ENCODE measurements around the gene NDN. TPM values are rescaled to one million over a fixed set of nuclear protein-coding genes. Genes with fewer than 3 reads are reported as not detected.

The NDN gene
- total and polyA plus RNA-seq, 2 donors (not counting 3 experiments of a cell fraction or from before 2014, with no cell fraction given), result 19.2 to 23.1 TPM

- Histone ChIP-seq H3K9me3 (replicated peaks; ENCODE audit: control insufficient read depth, insufficient read depth, low read length) (no peaks in the 10 kb centered on the region), H3K9me1 (replicated peaks; ENCODE audit: control insufficient read depth, extremely low read depth, insufficient read depth, low read length) (no peaks in the 10 kb centered on the region), H2AFZ (ENCODE audit: low read depth, low read length) (no peak overlapping the region), H3K9ac (replicated peaks; ENCODE audit: extremely low read depth, insufficient read depth, low read length) (no peak overlapping the region), H3K4me3 (replicated peaks in 1 of 3; ENCODE audit: insufficient read depth in 1 of 3, low read depth in 1 of 3, low read length in 3 of 3) (no peak overlapping the region), H3K79me2 (ENCODE audit: control insufficient read depth, insufficient read depth, low read length) (no peaks in the 10 kb centered on the region), H3K4me1 (ENCODE audit: control insufficient read depth, extremely low read depth, insufficient read depth, low read length) (no peaks in the 10 kb centered on the region), H3K4me2 (ENCODE audit: insufficient read depth, low read length) (no peak overlapping the region), H3K27me3 (ENCODE audit: control insufficient read depth in 2 of 2, insufficient read depth in 2 of 2, low read length in 2 of 2) (no peaks in the 10 kb centered on the region), H3K27ac (ENCODE audit: insufficient read depth, low read depth, low read length) (no peak overlapping the region), H3K36me3 (ENCODE audit: control insufficient read depth in 2 of 2, extremely low read depth in 1 of 2, insufficient read depth in 2 of 2, low read length in 2 of 2) (no peaks in the 10 kb centered on the region), H4K20me1 (replicated peaks; ENCODE audit: control insufficient read depth, extremely low read depth, insufficient read depth, low read length) (no peaks in the 10 kb centered on the region)
- dilution Hi-C loops (cut with MboI; ENCODE audit: extremely low pct_ligation_motif_present, low sequenced_read_pairs) (no loop called here), intact Hi-C loops (cut with micrococcal nuclease) (loop anchor here (5.0 to 10.0 kb wide), 4 partner anchors 225 to 1862 kb away; partner anchors contain the start of genes SNRPN and SNURF)
- ChIA-PET POLR2A (no interaction called here), CTCF (no interaction called here)
- FAIRE-seq (no peak), DNase-seq (ENCODE audit: low read depth, low spot score) (peak; percentile 37)
- TF ChIP-seq CTCF (IDR thresholded peaks at IDR 0.05; ENCODE audit: extremely low read depth in 1 of 2, insufficient read depth in 1 of 2, low read depth in 1 of 2, low read length in 2 of 2) (peak; percentile 55 to 60), FOS (IDR thresholded peaks at IDR 0.05; ENCODE audit: borderline replicate concordance, insufficient read depth, low read length) (no peak), EZH2 (IDR thresholded peaks at IDR 0.05; ENCODE audit: borderline replicate concordance, low read depth, low read length, severe bottlenecking) (no peak)
- BruUV-seq (replicated peaks), result no TSS peak
These were observed 44.6 kb downstream of the NDN start for GRCh38 chr15:23642413-23643044.

Other genes starting within 250 kb of the NDN start
- gene GOLGA6L2, start 240.1 kb downstream of the NDN start, total RNA-seq, result not detected in 2 replicates
- not detected in 2 replicates for gene GOLGA6L2, start 240.1 kb downstream of the NDN start, polyA plus RNA-seq
- gene MKRN3, start 121.6 kb downstream of the NDN start, total RNA-seq, result 0.18 TPM in 2 replicates
- gene MKRN3, start 121.6 kb downstream of the NDN start, polyA plus RNA-seq, result 0.16 and 0.40 TPM in 2 replicates
- gene MAGEL2, start 39.4 kb downstream of the NDN start, total RNA-seq, result not detected in 2 replicates
- gene MAGEL2, start 39.4 kb downstream of the NDN start, polyA plus RNA-seq, result not detected in 2 replicates

Measured in endothelial cell of umbilical vein (primary cell).